NOMO-1 treated with dmso at 0.1 percent for 144 hours (cell line): Measurements from ENCODE around the gene ZEB2.
"Not testable (repeated sequence)": the region's sequence is repeated elsewhere in the genome, so short reads cannot be mapped to it uniquely, and the experiment has no call there.

Experiments used
- DNase-seq: peaks from one replicate; lab custom pipeline; 2025; ENCODE audit not compliant: unreplicated experiment; lab: John Stamatoyannopoulos, UW

ZEB2 gene

GRCh38 chr2:144389930-144390311 lies 130.0 kb downstream of the ZEB2 start:
- DNase-seq = no peak

- DNase-seq = no peak
Observed at GRCh38 chr2:144389151-144389929, 130.6 kb downstream of the ZEB2 start.

DNA sequence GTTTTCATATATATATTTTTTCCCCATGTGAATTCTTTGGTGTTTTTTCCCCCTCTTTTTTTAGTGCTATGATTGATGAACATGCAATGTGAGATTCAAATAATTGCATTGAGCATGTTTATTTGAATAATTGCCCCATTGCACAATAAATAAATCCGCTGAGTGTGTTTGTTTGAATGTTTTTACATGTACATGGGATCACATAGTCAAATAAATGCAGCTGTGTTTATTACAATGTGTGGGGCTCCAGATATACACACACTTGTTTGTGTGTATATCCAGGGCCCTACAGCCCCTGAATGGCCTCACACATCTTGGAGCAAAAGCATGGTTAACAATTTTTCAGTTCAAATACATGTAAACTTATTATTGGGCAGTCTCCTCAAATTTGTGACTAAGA lies 134.5 kb downstream of the ZEB2 start:
- DNase-seq = no peak

DNA sequence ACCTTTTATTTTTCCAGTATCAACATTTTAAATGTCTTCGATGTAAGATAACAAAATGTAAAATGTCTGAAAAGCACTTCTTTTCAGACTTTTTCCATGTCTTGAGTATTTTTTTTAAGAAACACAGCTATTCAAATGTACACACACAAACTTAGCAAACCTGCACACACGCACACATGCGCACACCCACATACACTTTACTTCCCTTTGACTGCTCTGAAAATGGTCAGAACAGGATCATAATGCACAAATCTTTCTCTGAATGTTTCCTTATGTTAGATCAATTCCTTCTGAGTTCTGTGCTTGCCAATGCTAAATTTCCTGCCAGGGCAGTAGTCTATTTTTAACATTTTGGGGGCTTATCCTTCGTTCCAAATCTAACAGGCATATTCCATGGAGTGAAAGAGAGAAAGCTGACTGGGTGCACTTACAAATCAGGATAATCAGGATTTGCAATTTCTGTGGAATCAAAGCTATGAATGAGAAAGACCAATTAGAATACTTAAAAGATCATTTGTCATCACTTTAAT lies 136.3 kb downstream of the ZEB2 start:
- no peak for DNase-seq

GRCh38 chr2:144382849-144383248 lies 137.1 kb downstream of the ZEB2 start:
- DNase-seq = peak; percentile 92

DNA sequence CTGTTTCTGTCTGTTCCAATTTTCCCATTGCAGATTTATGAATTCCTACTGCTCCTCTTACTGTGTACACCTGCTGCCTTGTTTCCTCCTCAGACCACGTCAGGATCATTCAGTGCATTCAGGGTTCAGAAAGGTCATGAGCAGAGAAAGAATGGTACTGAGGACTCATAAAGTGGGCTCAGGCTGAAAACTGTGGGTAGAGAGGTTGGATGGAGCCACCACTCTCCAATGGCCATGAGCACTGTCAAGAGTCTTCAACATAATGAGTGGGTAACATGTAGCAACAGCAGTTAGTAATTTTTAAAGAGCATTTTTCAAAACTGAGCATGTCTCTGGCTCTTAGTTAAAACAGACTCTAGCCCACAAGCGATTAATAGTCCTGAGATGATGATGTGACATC lies 138.2 kb downstream of the ZEB2 start:
- DNase-seq = no peak

GRCh38 chr2:144379851-144380311 lies 140.0 kb downstream of the ZEB2 start:
- no peak for DNase-seq

DNA sequence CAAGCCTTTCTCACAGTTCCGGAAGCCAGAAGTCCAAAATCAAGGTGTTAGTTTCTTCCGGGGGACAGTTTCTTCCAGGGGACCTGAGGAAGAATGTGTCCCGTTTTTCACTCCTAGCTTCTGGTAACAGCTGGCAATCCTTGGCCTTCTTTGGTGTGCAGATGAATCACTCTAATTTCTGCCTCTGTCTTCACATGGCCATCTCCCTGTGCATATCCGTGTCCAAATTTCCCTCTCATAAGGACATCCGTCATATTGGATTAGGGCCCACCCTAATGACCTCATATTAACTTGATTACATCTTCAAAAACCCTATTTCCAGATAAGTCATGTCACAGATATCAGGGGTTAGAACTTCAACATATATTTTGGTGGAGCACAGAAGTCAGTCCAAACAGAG lies 141.4 kb downstream of the ZEB2 start:
- DNase-seq = no peak

DNA sequence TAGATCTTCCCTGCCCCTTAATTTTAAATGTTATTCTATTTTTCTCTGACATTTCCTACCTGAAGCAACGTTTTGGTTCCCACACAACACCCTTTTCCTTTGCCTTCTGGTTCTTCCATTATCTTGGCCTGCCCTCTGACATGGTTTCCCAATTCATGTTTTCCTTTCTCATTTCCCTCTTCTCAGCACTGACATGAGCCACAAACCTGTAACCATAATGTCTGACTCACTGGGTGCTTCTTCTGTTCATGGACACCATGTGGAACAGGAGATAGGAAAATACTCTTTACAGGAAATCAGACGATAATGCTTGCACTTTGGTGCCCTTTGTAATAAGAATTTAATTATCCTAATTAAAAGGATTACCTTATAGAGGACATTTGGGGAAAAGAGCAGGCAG lies 142.0 kb downstream of the ZEB2 start:
- DNase-seq = no peak

- DNase-seq = no peak
Observed at GRCh38 chr2:144376926-144377325, 143.0 kb downstream of the ZEB2 start.

GRCh38 chr2:144376460-144376859 lies 143.5 kb downstream of the ZEB2 start:
- DNase-seq = no peak

DNA sequence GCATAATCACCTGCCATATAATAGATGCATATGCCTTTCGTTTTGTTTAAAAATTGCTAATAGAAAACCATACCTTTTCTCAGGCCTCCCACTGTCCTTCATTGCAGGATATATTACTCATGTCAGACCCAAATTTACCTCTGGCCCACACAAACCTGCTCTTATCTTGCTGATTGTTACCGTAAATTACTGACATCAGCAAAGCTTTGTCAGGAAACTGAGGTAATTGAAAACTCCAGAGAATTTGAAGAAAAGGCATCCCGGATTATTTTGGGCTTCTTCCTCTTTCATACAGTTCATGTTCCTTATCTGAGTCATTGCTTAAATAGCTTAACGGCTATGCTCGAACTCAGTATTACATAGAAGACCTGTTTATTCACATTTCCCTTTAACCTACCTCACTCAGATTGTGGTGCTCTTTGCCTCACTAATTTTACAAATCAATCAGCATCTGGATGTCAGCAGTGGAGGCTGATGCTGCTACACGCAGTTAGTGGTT lies 145.7 kb downstream of the ZEB2 start:
- DNase-seq = peak; percentile 38

DNA sequence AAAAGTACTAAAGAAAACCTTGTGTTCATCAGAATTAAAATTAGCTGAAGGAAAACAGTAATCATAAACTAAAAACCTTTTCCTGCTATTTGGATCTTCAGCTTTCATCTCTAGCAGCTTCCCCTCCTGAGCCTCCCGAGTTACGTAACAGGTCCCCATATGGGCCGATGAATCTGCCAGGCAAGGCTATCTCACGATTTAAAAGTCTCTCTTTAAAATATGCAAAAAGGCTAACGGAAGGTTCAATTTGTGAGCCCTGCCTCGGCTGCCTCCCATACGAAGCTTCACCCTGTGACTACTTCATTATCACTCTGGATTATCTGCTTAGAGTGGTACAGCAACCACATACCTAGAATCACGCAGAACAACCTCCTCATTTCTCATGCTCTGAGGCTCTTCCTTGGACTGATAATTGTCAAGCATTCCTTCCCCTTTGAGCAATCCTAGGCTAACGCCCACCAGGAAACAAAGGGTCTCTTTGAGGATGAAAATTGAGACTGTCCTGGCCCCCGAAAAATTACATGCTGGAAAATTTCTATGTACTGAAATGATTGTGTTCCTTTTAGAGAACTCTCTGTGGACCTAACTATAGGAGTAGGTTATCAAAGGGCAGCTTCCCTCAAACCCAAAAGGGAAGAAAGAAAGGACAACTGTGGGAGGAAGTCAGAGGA lies 147.4 kb downstream of the ZEB2 start:
- DNase-seq = peak; percentile 26

GRCh38 chr2:144370937-144371584 lies 148.9 kb downstream of the ZEB2 start:
- DNase-seq = no peak

GRCh38 chr2:144369416-144369815 lies 150.5 kb downstream of the ZEB2 start:
- no peak for DNase-seq

DNA sequence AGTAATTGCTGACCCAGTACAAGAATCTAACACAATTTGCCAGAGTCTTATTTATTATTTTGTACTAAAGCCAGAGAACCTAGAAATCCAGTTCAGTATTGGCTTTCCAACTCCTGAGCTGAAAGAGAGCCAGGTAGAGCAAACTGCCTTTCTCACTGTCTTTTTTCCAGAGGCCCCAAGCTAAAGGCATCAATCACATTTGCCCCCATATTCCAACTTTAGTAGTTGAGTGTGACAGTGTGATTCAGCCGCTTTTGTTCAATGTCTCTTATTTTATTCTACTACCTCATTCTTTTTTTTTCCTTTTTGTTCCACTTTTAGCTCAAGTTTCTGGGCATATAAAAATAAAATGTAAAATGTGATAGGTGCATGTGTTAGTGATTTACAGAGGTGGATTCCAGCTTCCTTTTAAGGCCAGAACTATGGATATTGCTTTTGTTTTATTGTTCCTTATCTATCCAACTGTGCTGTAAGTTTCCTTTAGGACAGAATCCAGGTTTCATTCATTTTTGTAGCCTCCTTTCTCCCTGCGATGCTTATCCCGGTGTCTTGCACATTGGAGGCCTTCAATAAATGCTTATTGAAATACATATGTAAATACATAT lies 153.0 kb downstream of the ZEB2 start:
- DNase-seq = no peak

DNA sequence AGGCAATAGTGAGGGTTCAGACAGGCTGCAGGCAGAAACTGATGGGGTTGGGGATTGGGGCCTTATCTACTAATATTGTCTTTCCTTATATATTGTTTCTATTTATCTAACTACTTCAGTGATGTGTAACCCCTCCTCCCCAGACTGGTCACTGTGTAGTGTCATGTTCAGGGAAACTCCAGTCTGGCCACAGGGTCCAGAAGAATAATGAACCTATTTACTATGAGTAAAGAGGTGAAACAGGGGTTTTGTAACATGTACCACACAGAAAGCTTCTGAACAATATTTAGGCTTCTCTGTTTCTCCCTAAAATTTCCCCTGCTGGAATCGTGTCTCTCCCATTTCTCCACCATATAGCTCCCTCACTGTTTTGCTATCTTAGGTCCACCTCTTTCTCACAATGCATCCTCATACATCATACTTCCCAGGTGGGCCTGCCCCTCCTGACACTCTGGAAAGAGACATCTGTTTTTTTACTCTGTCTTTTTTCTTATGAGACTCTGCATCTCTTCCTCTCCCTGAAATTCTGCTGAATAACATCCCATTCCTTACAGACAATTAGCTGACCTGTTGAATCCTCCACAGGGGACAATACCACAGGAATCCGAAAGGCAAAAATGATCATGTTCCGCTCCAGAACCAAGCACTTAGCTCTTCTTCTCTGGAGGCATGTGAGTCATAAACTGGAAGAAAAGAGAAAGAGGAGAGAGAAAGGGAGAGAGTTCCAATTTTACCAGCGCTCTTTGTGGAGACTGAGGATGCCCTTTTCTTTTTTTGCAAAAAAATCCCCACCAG lies 154.8 kb downstream of the ZEB2 start:
- DNase-seq = no peak

DNA sequence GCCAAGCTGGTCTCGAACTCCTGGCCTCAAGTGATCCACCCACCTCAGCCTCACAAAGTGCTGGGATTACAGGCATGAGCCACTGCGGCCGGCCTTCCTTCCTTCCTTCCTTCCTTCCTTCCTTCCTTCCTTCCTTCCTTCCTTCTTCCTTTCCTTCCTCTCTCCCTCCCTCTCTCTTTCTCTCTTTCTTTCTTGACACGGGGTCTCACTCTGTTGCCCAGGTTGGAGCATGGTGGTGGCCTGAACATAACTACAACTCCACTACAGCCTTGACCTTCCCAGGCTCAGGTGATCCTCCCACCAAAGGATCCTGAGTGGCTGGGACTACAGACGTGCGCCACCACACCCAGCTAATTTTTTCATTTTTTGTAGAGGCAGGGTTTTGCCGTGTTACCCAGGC lies 155.7 kb downstream of the ZEB2 start:
- DNase-seq = not testable (repeated sequence)

GRCh38 chr2:144362401-144362800 lies 157.5 kb downstream of the ZEB2 start:
- DNase-seq = no peak

GRCh38 chr2:144361742-144362141 lies 158.2 kb downstream of the ZEB2 start:
- DNase-seq = no peak
